ENCODE data around the gene TMEM106C. TPM values are rescaled to one million over a fixed set of nuclear protein-coding genes. Genes with fewer than 3 reads are reported as not detected.

The TMEM106C gene
- polyA plus RNA-seq, 3 donors: 8.7 to 9.7 (median 9.0) TPM

DNA sequence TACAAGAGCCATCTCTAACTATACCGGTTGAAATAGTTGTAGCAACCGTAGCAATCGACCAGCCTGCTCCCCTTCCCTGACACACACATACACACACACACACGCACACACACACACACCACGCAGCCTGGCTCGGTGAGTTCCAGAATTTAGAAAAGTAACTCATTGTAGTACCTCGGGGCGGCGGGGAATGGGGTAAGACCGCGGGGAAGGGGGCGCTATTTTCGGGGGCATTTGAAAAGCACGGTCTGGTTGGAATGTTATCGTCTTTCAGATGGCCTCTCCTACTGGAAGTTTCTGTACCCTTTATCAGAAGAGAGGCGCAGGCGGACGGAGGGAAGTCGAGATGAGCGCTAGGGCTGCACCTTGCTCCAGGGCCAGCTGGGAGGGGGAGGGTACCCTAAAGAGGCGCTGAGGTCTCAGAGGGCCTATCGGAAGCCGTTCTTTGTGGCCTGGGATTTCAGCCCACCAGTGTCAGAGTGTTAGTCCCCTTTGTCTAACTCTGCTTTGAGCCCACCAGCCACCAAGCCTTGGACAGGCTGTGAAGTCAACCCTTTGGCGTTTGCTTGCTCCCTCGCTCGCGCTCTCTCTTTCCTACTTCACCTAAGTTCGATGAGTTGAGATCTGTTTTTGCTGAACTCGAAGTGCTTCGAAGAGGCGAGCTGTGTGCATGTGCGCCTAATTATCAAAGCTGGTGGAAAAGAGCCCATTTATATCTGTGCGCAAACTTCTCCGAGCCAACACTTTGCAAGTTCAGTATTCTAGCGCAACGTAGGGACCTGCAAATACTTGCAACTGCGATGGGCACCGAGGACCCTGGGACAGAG lies 40.0 kb downstream of the TMEM106C start:
- H3K27me3 Mint-ChIP-seq (ENCODE audit: low read depth in 3 of 3): peaks cover 92 to 97% (median 94%) of the 10 kb centered on the region in 3 donors
- H3K4me3 Mint-ChIP-seq: peak overlapping the region; percentile 45 to 88
- Histone ChIP-seq H3K36me3 (replicated peaks in 1 of 2; ENCODE audit: control insufficient read depth in 1 of 2, insufficient read depth in 2 of 2, low read length in 2 of 2) (no peaks in the 10 kb centered on the region), H3K4me2 (replicated peaks; ENCODE audit: extremely low read depth, low read length, poor library complexity, severe bottlenecking) (peak overlapping the region; percentile 36), H3K79me2 (ENCODE audit: insufficient read depth, low read length) (no peaks in the 10 kb centered on the region), H2AFZ (ENCODE audit: insufficient read depth, low read depth, low read length, poor library complexity, severe bottlenecking) (peak overlapping the region; percentile 46), H4K20me1 (ENCODE audit: insufficient read depth, low read length) (no peaks in the 10 kb centered on the region), H3K9me3 (replicated peaks in 1 of 2; ENCODE audit: control insufficient read depth in 1 of 2, insufficient read depth in 1 of 2, low read length in 2 of 2) (peaks cover 0 to 39% of the 10 kb centered on the region in 2 donors), H3K9ac (ENCODE audit: insufficient read depth, low read length, poor library complexity, severe bottlenecking) (no peak overlapping the region), H3K4me1 (ENCODE audit: control insufficient read depth in 1 of 2, insufficient read depth in 2 of 2, low read length in 2 of 2) (peaks cover 17 to 20% of the 10 kb centered on the region in 2 donors), H3K4me3 (replicated peaks in 1 of 3; ENCODE audit: low read depth in 2 of 3, low read length in 3 of 3) (peak overlapping the region in 1 of 3 experiments; percentile 32), H3K27ac (ENCODE audit: low read depth in 1 of 2, low read length in 2 of 2) (no peak overlapping the region), H3K27me3 (ENCODE audit: control insufficient read depth in 2 of 2, insufficient read depth in 2 of 2, low read length in 2 of 2) (peaks cover 76 to 98% of the 10 kb centered on the region in 2 donors)
- WGBS (ENCODE audit: insufficient coverage): 5% methylated on average over 26 of the region's 38 CpGs
- intact Hi-C loops (cut with micrococcal nuclease): no loop called here
- H3K27ac Mint-ChIP-seq: peak overlapping the region in 1 of 7 donors; percentile 36
- no peak for TF ChIP-seq CTCF (IDR thresholded peaks at IDR 0.05)
- no peak for DNase-seq
- H3K9me3 Mint-ChIP-seq: peaks cover 0 to 18% (median 7%) of the 10 kb centered on the region in 7 donors
- peaks cover 0 to 3% of the 10 kb centered on the region in 2 donors for H3K36me3 Mint-ChIP-seq
- peaks cover 34% of the 10 kb centered on the region for H3K4me1 Mint-ChIP-seq

DNA sequence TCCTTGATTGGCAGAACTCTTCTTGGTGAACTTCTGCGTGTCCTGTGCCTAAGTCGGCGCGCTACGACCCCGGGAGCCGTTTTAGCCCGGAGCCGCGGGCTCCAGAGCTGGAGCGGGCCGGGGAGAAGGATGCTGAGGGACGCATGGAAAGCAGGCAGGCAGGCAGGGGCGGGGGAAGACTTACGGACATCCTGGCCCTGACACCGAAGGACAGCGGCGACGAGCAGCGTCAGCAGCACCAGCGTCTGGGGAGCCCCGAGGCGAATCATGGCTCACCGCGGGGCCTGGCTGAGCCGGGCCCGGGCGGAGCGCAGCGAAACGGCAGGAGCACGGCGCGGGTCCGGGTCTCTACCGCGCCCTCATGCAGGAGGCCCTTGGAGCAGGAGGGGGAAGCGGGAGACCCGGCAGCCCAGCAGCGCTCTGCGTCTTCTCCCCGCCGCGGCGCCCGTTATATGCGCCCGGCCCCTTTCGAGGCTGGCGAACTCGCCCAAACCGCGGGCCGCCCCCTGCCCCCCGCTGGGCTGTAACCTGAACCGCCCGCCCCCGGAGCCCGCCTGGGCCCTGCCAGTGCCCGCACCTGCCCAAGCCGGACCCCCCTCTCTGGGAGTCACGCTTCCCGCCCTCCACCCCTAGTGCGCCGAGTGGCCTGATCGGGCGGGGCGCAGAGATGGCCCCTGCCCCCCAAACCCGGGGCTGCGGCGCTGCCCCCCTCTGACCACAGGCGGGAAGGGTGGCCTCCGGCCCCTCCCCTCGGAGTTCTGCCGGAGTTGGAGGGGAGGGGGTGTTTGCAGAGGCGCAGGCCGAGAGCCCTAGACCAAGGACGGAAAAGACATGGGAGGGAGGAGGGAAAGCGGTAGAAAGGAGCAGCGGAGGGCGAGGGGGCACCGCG lies 40.9 kb downstream of the TMEM106C start, which contains the start of gene COL2A1:
Gene COL2A1, minus strand, starts transcription at position 424 of the 889 bp plus-strand sequence. Its CDS starts 155 bp downstream, at position 269.
- H3K79me2 ChIP-seq (ENCODE audit: insufficient read depth, low read length): no peaks in the 10 kb centered on the region
- H3K9me3 ChIP-seq (replicated peaks in 1 of 2; ENCODE audit: control insufficient read depth in 1 of 2, insufficient read depth in 1 of 2, low read length in 2 of 2): peaks cover 0 to 39% of the 10 kb centered on the region in 2 donors
- peaks cover 34% of the 10 kb centered on the region for H3K4me1 Mint-ChIP-seq
- no peaks in the 10 kb centered on the region for H4K20me1 ChIP-seq (ENCODE audit: insufficient read depth, low read length)
- H3K9me3 Mint-ChIP-seq: peaks cover 0 to 18% (median 6%) of the 10 kb centered on the region in 7 donors
- H3K27me3 ChIP-seq (ENCODE audit: control insufficient read depth in 2 of 2, insufficient read depth in 2 of 2, low read length in 2 of 2): peaks cover 74 to 96% of the 10 kb centered on the region in 2 donors
- H3K27ac ChIP-seq (ENCODE audit: low read depth in 1 of 2, low read length in 2 of 2): no peak within 1 kb of the TSS
- no peak for DNase-seq
- H3K4me1 ChIP-seq (ENCODE audit: control insufficient read depth in 1 of 2, insufficient read depth in 2 of 2, low read length in 2 of 2): peaks cover 17 to 20% of the 10 kb centered on the region in 2 donors
- peak within 1 kb of the TSS; percentile 36 for H3K4me2 ChIP-seq (replicated peaks; ENCODE audit: extremely low read depth, low read length, poor library complexity, severe bottlenecking)
- peaks cover 0 to 3% of the 10 kb centered on the region in 2 donors for H3K36me3 Mint-ChIP-seq
- H3K27me3 Mint-ChIP-seq (ENCODE audit: low read depth in 3 of 3): peaks cover 90 to 96% (median 91%) of the 10 kb centered on the region in 3 donors
- no peaks in the 10 kb centered on the region for H3K36me3 ChIP-seq (replicated peaks in 1 of 2; ENCODE audit: control insufficient read depth in 1 of 2, insufficient read depth in 2 of 2, low read length in 2 of 2)
- under 1% methylated on average over 74 of the region's 83 CpGs for WGBS (ENCODE audit: insufficient coverage)
- H3K4me3 Mint-ChIP-seq: peak within 1 kb of the TSS; percentile 45 to 88
- H3K9ac ChIP-seq (ENCODE audit: insufficient read depth, low read length, poor library complexity, severe bottlenecking): no peak within 1 kb of the TSS
- peak within 1 kb of the TSS; percentile 46 for H2AFZ ChIP-seq (ENCODE audit: insufficient read depth, low read depth, low read length, poor library complexity, severe bottlenecking)
- intact Hi-C loops (cut with micrococcal nuclease): no loop called here
- peak within 1 kb of the TSS in 1 of 3 experiments; percentile 32 for H3K4me3 ChIP-seq (replicated peaks in 1 of 3; ENCODE audit: low read depth in 2 of 3, low read length in 3 of 3)
- H3K27ac Mint-ChIP-seq: peak within 1 kb of the TSS in 1 of 7 donors; percentile 36
- TF ChIP-seq CTCF (IDR thresholded peaks at IDR 0.05): no peak
